Duodenal mucosa (tissue), 2 donors: ENCODE results near the gene CCNB2.

Source experiments
- H3K27ac ChIP-seq: one replicate; pipeline ENCODE4 v1.7.0; 2013; ENCODE audit warnings: low read depth, low read length
- H3K27me3 ChIP-seq, 2 donors: one replicate each; pipeline ENCODE4 v1.7.0; 2013; ENCODE audit warnings: low read length in 2 of 2, control low read depth in 1 of 2; ENCODE audit not compliant: insufficient read depth in 2 of 2, control insufficient read depth in 1 of 2
- H3K36me3 ChIP-seq, 2 donors: one replicate each; pipeline ENCODE4 v1.7.0; 2013; ENCODE audit warnings: low read length in 2 of 2, control low read depth in 1 of 2; ENCODE audit not compliant: insufficient read depth in 2 of 2, control insufficient read depth in 1 of 2
- H3K4me1 ChIP-seq, 2 donors: one replicate each; pipeline ENCODE4 v1.7.0; 2013; ENCODE audit warnings: low read length in 2 of 2, control low read depth in 1 of 2; ENCODE audit not compliant: insufficient read depth in 2 of 2, control insufficient read depth in 1 of 2
- H3K4me3 ChIP-seq, 2 donors: one replicate each; pipeline ENCODE4 v1.7.0; 2013; ENCODE audit warnings: low read length in 2 of 2, low read depth in 1 of 2
- H3K9ac ChIP-seq, 2 donors: one replicate each; pipeline ENCODE4 v1.7.0; 2013; ENCODE audit warnings: low read length in 2 of 2, low read depth in 1 of 2
- H3K9me3 ChIP-seq, 2 donors: one replicate each; pipeline ENCODE4 v1.7.0; 2013; ENCODE audit warnings: low read length in 2 of 2, control low read depth in 1 of 2; ENCODE audit not compliant: control insufficient read depth in 1 of 2

CCNB2 gene

GRCh38 chr15:59104912-59105732, at the start of gene CCNB2:
Gene CCNB2 (plus strand): TSS chr15:59105146. CDS start chr15:59105269, 123 bp downstream.
- Histone ChIP-seq H3K36me3 (peaks cover 3 to 4% of the 10 kb centered on the region in 2 donors), H3K4me3 (peak within 1 kb of the TSS; percentile 88 to 90), H3K27me3 (no peaks in the 10 kb centered on the region), H3K9me3 (no peaks in the 10 kb centered on the region), H3K4me1 (peaks cover 0 to 9% of the 10 kb centered on the region in 2 donors), H3K9ac (peak within 1 kb of the TSS; percentile 70 to 74), H3K27ac (no peak within 1 kb of the TSS)

DNA sequence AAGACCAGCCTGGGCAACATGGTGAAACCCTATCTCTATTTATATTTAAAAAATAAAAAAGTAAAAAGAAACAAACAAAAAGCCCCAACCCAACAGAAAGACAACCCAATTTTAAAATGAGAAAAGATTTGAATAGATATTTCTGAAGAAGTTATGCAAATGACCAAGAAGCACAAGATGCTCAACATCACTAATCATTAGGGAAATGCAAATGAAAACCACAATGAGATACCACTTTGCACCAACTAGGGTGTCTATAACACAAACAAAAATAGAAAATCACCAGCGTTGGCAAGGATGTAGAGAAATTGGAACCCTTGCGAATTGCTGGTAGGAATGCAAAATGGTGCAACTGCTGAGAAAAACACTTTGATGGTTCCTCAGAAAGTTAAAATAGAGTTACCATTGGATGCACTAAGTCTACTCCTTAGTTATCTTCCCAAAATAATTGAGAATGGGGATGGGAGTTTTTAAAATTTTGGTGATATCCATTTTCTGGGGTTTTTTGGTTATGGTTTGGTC, 45.8 kb upstream of the CCNB2 start:
- no peak overlapping the region for H3K4me3 ChIP-seq
- no peaks in the 10 kb centered on the region for H3K4me1 ChIP-seq
- H3K27me3 ChIP-seq, result no peaks in the 10 kb centered on the region
- no peak overlapping the region for H3K9ac ChIP-seq
- peaks cover 30 to 90% of the 10 kb centered on the region in 2 donors for H3K36me3 ChIP-seq
- no peaks in the 10 kb centered on the region for H3K9me3 ChIP-seq
- no peak overlapping the region for H3K27ac ChIP-seq

GRCh38 chr15:59060348-59060747, 44.6 kb upstream of the CCNB2 start:
- H3K27me3 ChIP-seq, result no peaks in the 10 kb centered on the region
- no peaks in the 10 kb centered on the region for H3K4me1 ChIP-seq
- H3K27ac ChIP-seq, result no peak overlapping the region
- H3K9me3 ChIP-seq, result no peaks in the 10 kb centered on the region
- no peak overlapping the region for H3K9ac ChIP-seq
- H3K36me3 ChIP-seq, result peaks cover 30 to 87% of the 10 kb centered on the region in 2 donors
- H3K4me3 ChIP-seq, result no peak overlapping the region

DNA sequence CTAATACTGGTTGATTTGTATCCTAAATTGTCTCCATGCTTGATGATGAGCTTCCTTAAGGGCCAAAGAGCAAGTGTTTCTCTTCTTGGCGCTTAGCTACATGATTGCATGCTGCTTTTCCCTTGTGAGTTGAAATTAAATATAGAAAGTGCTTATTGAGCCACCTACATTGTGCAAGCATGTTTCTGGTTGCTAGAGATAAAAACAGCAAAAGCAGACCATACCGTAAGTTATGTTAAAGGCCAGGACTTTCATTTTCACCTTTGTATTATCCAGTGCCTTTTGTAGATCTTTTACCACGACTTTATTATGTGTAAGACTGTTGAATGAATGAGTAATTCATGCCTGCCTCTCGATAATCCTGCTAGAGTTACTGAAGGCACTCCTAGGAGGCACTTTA, 41.9 kb upstream of the CCNB2 start:
- H3K4me1 ChIP-seq, result no peaks in the 10 kb centered on the region
- peaks cover 33 to 84% of the 10 kb centered on the region in 2 donors for H3K36me3 ChIP-seq
- no peaks in the 10 kb centered on the region for H3K9me3 ChIP-seq
- H3K27me3 ChIP-seq, result no peaks in the 10 kb centered on the region
- no peak overlapping the region for H3K4me3 ChIP-seq
- no peak overlapping the region for H3K27ac ChIP-seq
- no peak overlapping the region for H3K9ac ChIP-seq

DNA sequence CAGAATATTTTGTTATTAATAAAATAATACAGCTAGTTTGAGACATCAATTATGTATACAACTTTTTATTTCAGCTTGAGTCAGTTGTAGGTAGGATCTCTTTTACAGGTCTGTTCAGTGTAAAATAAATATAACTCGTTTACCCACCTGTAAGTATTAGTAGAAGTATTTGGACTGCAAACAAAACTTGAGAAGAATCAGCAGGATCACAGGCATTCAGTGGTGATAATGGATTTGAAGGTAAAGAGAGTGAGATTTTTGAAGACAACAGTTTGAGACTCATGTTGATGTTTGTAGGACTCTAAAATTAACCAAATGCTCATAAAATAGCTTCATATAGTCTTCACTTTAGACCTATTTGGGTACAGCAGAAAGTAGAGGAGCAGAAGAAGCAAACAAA, 35.5 kb upstream of the CCNB2 start:
- H3K4me3 ChIP-seq, result no peak overlapping the region
- H3K27ac ChIP-seq, result no peak overlapping the region
- H3K9ac ChIP-seq, result no peak overlapping the region
- H3K36me3 ChIP-seq, result peaks cover 11 to 50% of the 10 kb centered on the region in 2 donors
- peaks cover 0 to 7% of the 10 kb centered on the region in 2 donors for H3K9me3 ChIP-seq
- no peaks in the 10 kb centered on the region for H3K4me1 ChIP-seq
- no peaks in the 10 kb centered on the region for H3K27me3 ChIP-seq

DNA sequence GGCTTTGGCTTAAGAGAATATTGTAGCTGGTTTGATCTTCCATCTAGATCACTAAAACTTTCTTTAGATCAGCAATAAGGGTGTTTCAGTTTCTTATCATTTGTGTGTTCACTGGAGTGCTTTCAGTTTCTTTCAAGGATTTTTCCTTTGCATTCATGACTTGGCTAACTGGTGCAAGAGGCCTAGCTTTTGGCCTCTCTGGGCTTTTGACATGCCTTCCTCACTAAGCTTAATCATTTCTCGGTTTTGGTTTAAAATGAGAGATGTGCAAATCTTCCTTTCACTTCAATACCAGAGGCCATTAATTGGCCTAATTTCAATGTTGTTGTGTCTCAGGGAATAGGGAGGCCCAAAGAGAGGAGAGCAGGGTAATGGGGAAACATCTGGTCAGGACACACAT, 30.3 kb upstream of the CCNB2 start:
- H3K27me3 ChIP-seq, result no peaks in the 10 kb centered on the region
- H3K4me1 ChIP-seq, result no peaks in the 10 kb centered on the region
- H3K9ac ChIP-seq, result no peak overlapping the region
- H3K36me3 ChIP-seq, result peaks cover 3 to 34% of the 10 kb centered on the region in 2 donors
- H3K4me3 ChIP-seq, result no peak overlapping the region
- H3K27ac ChIP-seq, result no peak overlapping the region
- H3K9me3 ChIP-seq, result peaks cover 0 to 7% of the 10 kb centered on the region in 2 donors

GRCh38 chr15:59087731-59088130, 17.2 kb upstream of the CCNB2 start:
- Histone ChIP-seq H3K36me3 (peaks cover 30 to 61% of the 10 kb centered on the region in 2 donors), H3K9ac (no peak overlapping the region), H3K4me1 (no peaks in the 10 kb centered on the region), H3K9me3 (no peaks in the 10 kb centered on the region), H3K27ac (no peak overlapping the region), H3K27me3 (no peaks in the 10 kb centered on the region), H3K4me3 (no peak overlapping the region)

- Histone ChIP-seq H3K4me1 (no peaks in the 10 kb centered on the region), H3K27ac (no peak overlapping the region), H3K9me3 (no peaks in the 10 kb centered on the region), H3K36me3 (peaks cover 27 to 57% of the 10 kb centered on the region in 2 donors), H3K4me3 (no peak overlapping the region), H3K27me3 (no peaks in the 10 kb centered on the region), H3K9ac (no peak overlapping the region)
Measured at GRCh38 chr15:59094077-59094476, 10.9 kb upstream of the CCNB2 start.

- H3K27ac ChIP-seq, result no peak overlapping the region
- H3K36me3 ChIP-seq, result peaks cover 30 to 46% of the 10 kb centered on the region in 2 donors
- H3K9me3 ChIP-seq, result no peaks in the 10 kb centered on the region
- no peak overlapping the region for H3K9ac ChIP-seq
- H3K27me3 ChIP-seq, result no peaks in the 10 kb centered on the region
- no peaks in the 10 kb centered on the region for H3K4me1 ChIP-seq
- H3K4me3 ChIP-seq, result no peak overlapping the region
Measured at GRCh38 chr15:59096429-59096828, 8.5 kb upstream of the CCNB2 start.

DNA sequence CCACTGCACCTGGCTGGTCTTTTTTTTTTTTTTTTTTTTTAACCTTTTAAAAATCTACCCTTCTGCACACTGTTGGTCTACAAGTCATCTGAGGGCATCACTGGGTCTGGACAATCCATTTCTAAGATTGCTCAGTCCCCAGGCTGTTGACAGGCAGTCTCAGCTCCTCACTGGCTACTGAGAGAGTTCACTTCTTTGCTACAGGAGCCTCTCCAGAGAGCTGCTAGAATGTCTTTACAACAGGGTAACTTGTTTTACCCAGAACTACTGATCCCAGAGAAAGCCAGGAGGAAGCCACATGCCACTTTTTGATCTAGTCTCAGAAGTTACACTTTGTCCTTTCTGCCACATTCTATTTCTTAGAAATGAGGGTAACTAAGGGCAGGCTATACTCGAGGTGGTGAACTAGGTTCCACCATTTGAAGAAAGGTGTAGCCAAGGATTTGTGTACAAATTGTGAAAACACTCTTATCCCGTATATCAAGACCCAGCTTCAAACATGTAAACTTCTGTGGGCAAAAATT, 5.7 kb upstream of the CCNB2 start:
- H3K9me3 ChIP-seq, result no peaks in the 10 kb centered on the region
- no peaks in the 10 kb centered on the region for H3K27me3 ChIP-seq
- peaks cover 0 to under 1% of the 10 kb centered on the region in 2 donors for H3K4me1 ChIP-seq
- no peak overlapping the region for H3K9ac ChIP-seq
- no peak overlapping the region for H3K4me3 ChIP-seq
- H3K36me3 ChIP-seq, result peaks cover 21 to 26% of the 10 kb centered on the region in 2 donors
- H3K27ac ChIP-seq, result no peak overlapping the region
